ENCODE data around the gene PDCD1LG2. TPM values are rescaled to one million over a fixed set of nuclear protein-coding genes. Genes with fewer than 3 reads are reported as not detected.

The PDCD1LG2 gene
- total and polyA plus RNA-seq, 2 of the 8 experiments (the other 6 are each of a cell fraction or from before 2014, with no cell fraction given) = not detected

DNA sequence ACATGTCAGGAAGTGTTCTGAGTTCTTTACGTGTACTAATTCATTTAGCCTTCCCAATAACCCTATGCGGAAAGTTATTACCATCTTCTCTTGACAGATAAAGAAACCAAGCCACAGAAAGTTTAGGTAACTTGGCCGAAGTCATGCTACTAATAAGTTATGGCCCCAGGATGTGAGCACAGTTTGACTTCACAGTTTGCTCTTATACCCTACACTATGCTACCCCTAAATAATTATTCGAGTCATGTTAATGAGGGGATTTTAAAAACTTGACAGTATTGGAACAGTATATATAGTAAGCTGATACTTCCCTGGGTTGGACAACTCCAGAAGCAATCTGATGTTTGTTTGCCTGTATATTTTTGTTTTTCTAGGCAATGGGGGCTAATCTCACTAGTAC lies 29.4 kb upstream of the PDCD1LG2 start:
- H2AFZ ChIP-seq (ENCODE audit: low read length) = no peak overlapping the region
- no peak overlapping the region for H3K56ac ChIP-seq (replicated peaks; ENCODE audit: insufficient read length, low read depth, low read length)
- H2BK12ac ChIP-seq (ENCODE audit: low read depth, low read length) = no peak overlapping the region
- H3K79me1 ChIP-seq (ENCODE audit: low read depth, low read length) = no peaks in the 10 kb centered on the region
- no peaks in the 10 kb centered on the region for H4K20me1 ChIP-seq (replicated peaks in 1 of 2; ENCODE audit: control insufficient read depth in 1 of 2, insufficient read depth in 2 of 2, low read length in 2 of 2)
- no peak overlapping the region for H3K18ac ChIP-seq (ENCODE audit: extremely low read depth, low read length)
- no peak overlapping the region for H3K4ac ChIP-seq (replicated peaks; ENCODE audit: insufficient read length, low read depth, low read length)
- no peak overlapping the region for H2BK20ac ChIP-seq (ENCODE audit: low read length)
- H3K14ac ChIP-seq (ENCODE audit: insufficient read length) = no peak overlapping the region
- no peak for DNase-seq (ENCODE audit: low read depth in 1 of 2, low spot score in 2 of 2)
- H2BK15ac ChIP-seq (ENCODE audit: low read length) = no peak overlapping the region
- ChIA-PET POLR2A (ENCODE audit: partially characterized antibody) (no interaction called here), CTCF (ENCODE audit: partially characterized antibody) (interaction anchor here (1.2 to 2.3 kb wide), 5 partner anchors 9 to 90 kb away, joined by 3 to 7 read pairs (median 4); partner anchors contain the start of gene CD274)
- H4K91ac ChIP-seq (replicated peaks; ENCODE audit: insufficient read length, low read length) = no peak overlapping the region
- no peak for FAIRE-seq
- no peak overlapping the region for H2BK5ac ChIP-seq (ENCODE audit: low read depth, low read length)
- no peak overlapping the region for H3K4me2 ChIP-seq (ENCODE audit: insufficient read depth in 1 of 2, low read depth in 2 of 2, low read length in 2 of 2)
- no peak overlapping the region for H2BK120ac ChIP-seq (replicated peaks; ENCODE audit: low read depth, low read length)
- WGBS, 2 experiments (ENCODE audit: extremely low coverage in 1 of 2, insufficient coverage in 1 of 2, insufficient read length in 1 of 2, insufficient replicate concordance in 2 of 2, low coverage in 1 of 2, low lambda C conversion rate in 2 of 2, missing lambda C conversion rate in 1 of 2) = 96% methylated on average over 4 of the region's 4 CpGs; no CpG with 5 or more reads in 1 of the 2 experiments
- no peak overlapping the region for H3K27ac ChIP-seq (ENCODE audit: low read depth, low read length)
- no peak overlapping the region for H3K4me3 ChIP-seq (ENCODE audit: extremely low read depth in 1 of 4, insufficient read depth in 2 of 4, low read depth in 3 of 4, low read length in 4 of 4)
- no peak overlapping the region for H2AK5ac ChIP-seq (ENCODE audit: low read depth, low read length)
- no peak overlapping the region for H4K5ac ChIP-seq (ENCODE audit: insufficient read length, low read depth, low read length)
- H3K36me3 ChIP-seq (ENCODE audit: control insufficient read depth in 2 of 4, insufficient read depth in 4 of 4, low read length in 3 of 4) = no peaks in the 10 kb centered on the region
- H3K23ac ChIP-seq (ENCODE audit: insufficient read length) = no peak overlapping the region
- no peaks in the 10 kb centered on the region; the same call in 1 of the 2 replicates for H3K23me2 ChIP-seq (ENCODE audit: low read depth, low read length)
- no peaks in the 10 kb centered on the region for H3K79me2 ChIP-seq (ENCODE audit: control insufficient read depth in 1 of 2, insufficient read depth in 2 of 2, low read length in 2 of 2)
- no peak overlapping the region for H3K9ac ChIP-seq (replicated peaks in 1 of 4; ENCODE audit: extremely low read depth in 1 of 4, low read depth in 3 of 4, low read length in 3 of 4)
- H4K8ac ChIP-seq (ENCODE audit: extremely low read depth, insufficient read depth, low read length) = no peak overlapping the region
- no peaks in the 10 kb centered on the region for H3K27me3 ChIP-seq (replicated peaks in 1 of 4; ENCODE audit: control insufficient read depth in 3 of 4, extremely low read depth in 1 of 4, insufficient read depth in 3 of 4, low read length in 3 of 4)
- H3K9me3 ChIP-seq (ENCODE audit: insufficient read depth in 2 of 2, low read depth in 1 of 2, low read length in 1 of 2) = peaks cover 7 to 9% of the 10 kb centered on the region in 2 experiments; a peak in 1 of 4 replicates
- no peaks in the 10 kb centered on the region for H3K4me1 ChIP-seq (replicated peaks in 1 of 4; ENCODE audit: control insufficient read depth in 3 of 4, insufficient read depth in 4 of 4, low read length in 3 of 4)
- TF ChIP-seq SIX5 (IDR thresholded peaks at IDR 0.05; ENCODE audit: low read depth, low read length) = no peak
- no peak for TF ChIP-seq BRCA1 (IDR thresholded peaks at IDR 0.05; ENCODE audit: low read depth, low read length)
- no peak for TF ChIP-seq CHD2 (IDR thresholded peaks at IDR 0.05; ENCODE audit: low read length)
- no peak for TF ChIP-seq NANOG (IDR thresholded peaks at IDR 0.05; ENCODE audit: insufficient read depth, low read depth, low read length, poor library complexity, severe bottlenecking)
- TF ChIP-seq, protein P1, sequence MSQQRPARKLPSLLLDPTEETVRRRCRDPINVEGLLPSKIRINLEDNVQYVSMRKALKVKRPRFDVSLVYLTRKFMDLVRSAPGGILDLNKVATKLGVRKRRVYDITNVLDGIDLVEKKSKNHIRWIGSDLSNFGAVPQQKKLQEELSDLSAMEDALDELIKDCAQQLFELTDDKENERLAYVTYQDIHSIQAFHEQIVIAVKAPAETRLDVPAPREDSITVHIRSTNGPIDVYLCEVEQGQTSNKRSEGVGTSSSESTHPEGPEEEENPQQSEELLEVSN (IDR thresholded peaks at IDR 0.05) = no peak
- no peak for TF ChIP-seq ZNF274 (IDR thresholded peaks at IDR 0.05; ENCODE audit: borderline replicate concordance, extremely low read depth, low read length)
- TF ChIP-seq RFX5 (IDR thresholded peaks at IDR 0.05; ENCODE audit: borderline replicate concordance, low read depth, low read length) = no peak
- TF ChIP-seq SRF (IDR thresholded peaks at IDR 0.05; ENCODE audit: low read depth, low read length) = no peak
- no peak for TF ChIP-seq GABPA (IDR thresholded peaks at IDR 0.05; ENCODE audit: borderline replicate concordance, insufficient read depth, low read length)
- TF ChIP-seq TAF1 (IDR thresholded peaks at IDR 0.05; ENCODE audit: low read depth, low read length) = no peak
- no peak for TF ChIP-seq EZH2 (IDR thresholded peaks at IDR 0.05; ENCODE audit: low read depth, low read length, severe bottlenecking)
- no peak for TF ChIP-seq RNF2 (IDR thresholded peaks at IDR 0.05; ENCODE audit: borderline replicate concordance, low read depth, low read length, missing control alignments, poor library complexity, severe bottlenecking)
- TF ChIP-seq SP1 (IDR thresholded peaks at IDR 0.05; ENCODE audit: low read depth, low read length) = no peak
- TF ChIP-seq HDAC6 (IDR thresholded peaks at IDR 0.05; ENCODE audit: low read depth, low read length) = no peak
